AG04450 (cell line): ENCODE data around the gene ZNF346. TPM values are rescaled to one million over a fixed set of nuclear protein-coding genes. Genes with fewer than 3 reads are reported as not detected.

Experiments used
- CTCF ChIA-PET: fragments of 300-600, 350-600 bp; formaldehyde crosslinking; extraction: SDS; loops from one replicate; lab custom pipeline; 2022; ENCODE audit warnings: antibody characterized with exemption, inconsistent platforms; lab: Charles Lee
- POLR2A ChIA-PET: fragments of 350-600 bp; formaldehyde crosslinking; extraction: SDS; loops from one replicate; lab custom pipeline; 2021; ENCODE audit warnings: antibody characterized with exemption, inconsistent platforms; lab: Yijun Ruan, JAX
- DNase-seq: peaks from one replicate; pipeline ENCODE4 v3.0.0-alpha.2; 2011; ENCODE audit warnings: low read depth, low spot score
- H3K27ac ChIP-seq: one replicate; pipeline ENCODE4 v1.5.1; 2012; ENCODE audit warnings: low read depth, low read length, control low read depth
- H3K27me3 ChIP-seq: one replicate; pipeline ENCODE4 v1.6.0; 2012; ENCODE audit warnings: low read length; ENCODE audit not compliant: control insufficient read depth, insufficient read depth
- H3K4me3 ChIP-seq: 2 replicates; pipeline ENCODE4 v1.5.1; 2011; ENCODE audit warnings: mild to moderate bottlenecking, low read depth, low read length, control low read depth
- H3K9me3 ChIP-seq: 2 replicates; pipeline ENCODE4 v1.5.1; 2012; ENCODE audit warnings: low read length; ENCODE audit not compliant: control insufficient read depth, insufficient read depth
- polyA plus RNA-seq: library from polyadenylated mRNA; depleted of rRNA; stranded (reverse); fragments of >200 nt; gene quantifications from 2 replicates; pipeline ENCODE4 v1.2.3, GENCODE V29; 2011
- TF ChIP-seq, protein P1 (sequence below): IDR thresholded peaks from 2 replicates; pipeline ENCODE4 v1.5.1; 2011; ENCODE audit warnings: low read depth, low read length, control low read depth, inconsistent platforms

The ZNF346 gene
- polyA plus RNA-seq, 1 experiment = 15.0 TPM

DNA sequence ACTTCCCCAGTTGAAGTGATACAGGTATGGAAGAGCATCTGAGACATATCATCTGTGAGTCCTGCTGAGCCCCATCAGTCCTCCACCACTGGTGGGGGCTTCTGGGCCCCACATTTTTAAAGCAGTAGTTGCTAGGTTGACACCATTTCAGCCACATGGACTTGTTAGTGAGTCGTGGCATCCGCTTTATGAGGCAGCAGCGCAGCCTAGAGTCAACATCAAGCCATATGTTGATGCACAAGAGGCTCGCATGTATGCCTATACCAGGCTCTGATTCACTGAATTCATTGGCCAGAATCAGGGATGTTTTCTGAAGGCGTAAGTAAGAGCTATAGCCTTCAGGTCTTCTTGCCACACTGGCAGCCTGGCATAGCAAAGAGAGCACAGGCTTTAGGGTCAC is 26.8 kb downstream of the ZNF346 start:
- H3K27me3 ChIP-seq = no peaks in the 10 kb centered on the region
- no peak for DNase-seq
- ChIA-PET CTCF (no interaction called here), POLR2A (no interaction called here)
- TF ChIP-seq, protein P1, sequence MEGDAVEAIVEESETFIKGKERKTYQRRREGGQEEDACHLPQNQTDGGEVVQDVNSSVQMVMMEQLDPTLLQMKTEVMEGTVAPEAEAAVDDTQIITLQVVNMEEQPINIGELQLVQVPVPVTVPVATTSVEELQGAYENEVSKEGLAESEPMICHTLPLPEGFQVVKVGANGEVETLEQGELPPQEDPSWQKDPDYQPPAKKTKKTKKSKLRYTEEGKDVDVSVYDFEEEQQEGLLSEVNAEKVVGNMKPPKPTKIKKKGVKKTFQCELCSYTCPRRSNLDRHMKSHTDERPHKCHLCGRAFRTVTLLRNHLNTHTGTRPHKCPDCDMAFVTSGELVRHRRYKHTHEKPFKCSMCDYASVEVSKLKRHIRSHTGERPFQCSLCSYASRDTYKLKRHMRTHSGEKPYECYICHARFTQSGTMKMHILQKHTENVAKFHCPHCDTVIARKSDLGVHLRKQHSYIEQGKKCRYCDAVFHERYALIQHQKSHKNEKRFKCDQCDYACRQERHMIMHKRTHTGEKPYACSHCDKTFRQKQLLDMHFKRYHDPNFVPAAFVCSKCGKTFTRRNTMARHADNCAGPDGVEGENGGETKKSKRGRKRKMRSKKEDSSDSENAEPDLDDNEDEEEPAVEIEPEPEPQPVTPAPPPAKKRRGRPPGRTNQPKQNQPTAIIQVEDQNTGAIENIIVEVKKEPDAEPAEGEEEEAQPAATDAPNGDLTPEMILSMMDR = no peak
- no peaks in the 10 kb centered on the region for H3K9me3 ChIP-seq
- no peak overlapping the region for H3K4me3 ChIP-seq
- no peak overlapping the region for H3K27ac ChIP-seq

DNA sequence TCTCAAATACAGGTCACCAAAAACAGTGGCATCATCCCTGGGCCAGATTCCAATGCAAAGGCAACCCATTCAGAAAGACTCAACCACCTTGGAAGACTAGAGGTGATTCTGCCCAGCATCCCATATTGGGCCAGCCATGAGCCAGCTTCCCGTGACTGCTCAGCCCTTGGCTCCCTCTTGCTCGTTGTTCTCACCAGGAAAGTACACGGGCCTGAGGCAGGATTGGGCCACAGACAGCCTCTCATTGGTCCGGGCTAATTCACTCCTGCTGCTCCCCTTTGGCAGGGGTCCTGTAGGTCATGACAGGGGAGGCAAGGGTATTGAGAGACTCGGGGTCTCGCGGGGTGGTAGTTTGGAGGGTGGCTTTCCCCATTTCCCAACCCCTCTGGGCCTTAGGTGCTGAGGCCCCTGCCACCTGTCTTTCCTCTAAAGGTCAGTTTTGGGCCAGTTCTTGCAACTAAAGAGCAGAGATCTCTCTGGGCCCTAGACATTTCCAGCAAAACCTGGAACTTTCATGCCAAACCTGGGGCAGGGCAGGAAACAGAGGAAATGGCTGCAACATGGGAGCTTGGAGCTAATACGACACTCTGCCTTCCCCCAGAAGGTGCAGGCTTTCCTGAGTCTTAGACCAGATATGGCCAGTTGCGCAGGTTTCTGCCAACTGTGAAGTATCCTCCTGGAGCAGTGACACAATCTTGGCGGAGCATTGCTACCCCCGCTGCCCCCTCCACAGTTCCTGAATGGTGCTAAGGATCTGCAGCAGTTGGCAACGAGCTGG is 42.2 kb downstream of the ZNF346 start:
- DNase-seq = no peak
- H3K4me3 ChIP-seq = no peak overlapping the region
- H3K27me3 ChIP-seq = no peaks in the 10 kb centered on the region
- POLR2A ChIA-PET = no interaction called here
- TF ChIP-seq, protein P1 = no peak
- no peak overlapping the region for H3K27ac ChIP-seq
- no peaks in the 10 kb centered on the region for H3K9me3 ChIP-seq
- CTCF ChIA-PET = no interaction called here

DNA sequence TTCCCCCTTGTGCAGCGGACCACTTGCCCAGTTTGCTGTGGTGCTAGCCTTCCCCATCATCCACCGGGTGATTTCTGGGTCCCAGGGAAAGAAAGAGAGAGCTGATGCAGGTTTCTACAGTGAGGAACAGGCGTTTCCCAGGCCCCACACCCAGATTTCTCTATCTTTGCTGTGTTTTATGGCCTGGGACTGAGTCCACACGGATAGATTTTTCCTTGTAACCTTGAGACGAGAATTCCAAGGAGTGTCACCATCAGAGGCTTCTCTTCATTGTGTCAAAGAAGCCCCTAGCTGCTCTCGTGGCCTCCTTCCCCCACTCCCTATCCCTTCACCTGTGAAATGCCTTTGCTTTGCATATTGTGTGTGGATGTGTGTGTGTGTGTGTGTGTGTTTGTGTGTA is 43.0 kb downstream of the ZNF346 start:
- H3K9me3 ChIP-seq = no peaks in the 10 kb centered on the region
- ChIA-PET CTCF (no interaction called here), POLR2A (no interaction called here)
- H3K4me3 ChIP-seq = no peak overlapping the region
- H3K27ac ChIP-seq = no peak overlapping the region
- DNase-seq = no peak
- H3K27me3 ChIP-seq = no peaks in the 10 kb centered on the region
- TF ChIP-seq, protein P1 = no peak

DNA sequence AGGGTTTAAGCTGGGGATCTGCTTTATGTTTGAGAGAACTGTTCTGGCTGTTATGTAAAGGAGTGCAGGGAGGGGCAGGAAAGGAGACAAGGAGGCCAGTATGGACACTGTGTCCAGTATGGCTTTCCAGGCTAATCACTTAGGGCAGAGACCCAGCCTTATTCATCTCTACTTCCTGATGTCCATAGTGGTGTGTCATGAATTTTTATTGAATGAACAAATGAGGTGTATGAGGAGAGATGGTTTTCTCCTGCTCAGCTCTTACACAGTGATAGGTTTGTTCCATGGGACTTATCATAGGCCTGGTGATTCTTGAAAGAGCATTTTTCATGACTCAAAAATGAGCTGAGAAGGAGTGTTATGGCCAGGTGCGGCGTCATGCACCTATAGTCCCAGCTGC is 43.7 kb downstream of the ZNF346 start:
- no peak overlapping the region for H3K4me3 ChIP-seq
- H3K27ac ChIP-seq = no peak overlapping the region
- H3K9me3 ChIP-seq = no peaks in the 10 kb centered on the region
- no peaks in the 10 kb centered on the region for H3K27me3 ChIP-seq
- DNase-seq = no peak
- ChIA-PET CTCF (interaction anchor here (1.0 to 9.0 kb wide), 2 partner anchors 21 to 45 kb away, joined by 4 to 259 read pairs; partner anchors contain the start of gene FGFR4), POLR2A (no interaction called here)
- TF ChIP-seq, protein P1 = no peak

DNA sequence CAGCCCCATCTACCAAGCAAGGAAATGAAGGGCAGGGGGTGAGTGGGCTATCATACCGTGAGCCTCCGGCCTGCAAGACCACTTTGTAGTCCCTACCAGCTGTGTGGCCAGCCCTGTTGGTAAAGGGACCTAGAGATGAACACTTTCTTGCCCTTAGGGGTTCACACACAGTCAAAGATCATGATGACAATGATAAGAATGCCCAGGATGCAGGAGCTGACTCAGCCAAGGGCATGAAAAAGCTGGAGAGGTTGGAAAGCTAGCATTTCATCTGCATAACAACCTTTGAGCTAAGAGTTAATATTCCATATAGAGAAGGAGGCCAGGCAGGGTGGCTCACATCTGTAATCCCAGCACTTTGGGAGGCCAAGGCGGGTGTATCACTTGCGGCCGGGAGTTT is 45.0 kb downstream of the ZNF346 start:
- ChIA-PET CTCF (interaction anchor here (1.2 to 9.0 kb wide), 2 partner anchors 44 to 50 kb away, joined by 3 to 259 read pairs; no protein-coding TSS in a partner anchor), POLR2A (no interaction called here)
- Histone ChIP-seq H3K9me3 (no peaks in the 10 kb centered on the region), H3K27me3 (no peaks in the 10 kb centered on the region), H3K4me3 (no peak overlapping the region), H3K27ac (no peak overlapping the region)
- TF ChIP-seq, protein P1 = no peak
- no peak for DNase-seq
